Upper lobe of left lung (tissue), 4 donors: ENCODE data around the gene USP51.
"Not testable (repeated sequence)": the region's sequence is repeated elsewhere in the genome, so short reads cannot be mapped to it uniquely, and the experiment has no call there.

Experiments
- POLR2A ChIP-seq, 4 donors: fragments of 450-650 bp; IDR thresholded peaks; one replicate each; pipeline ENCODE4 v1.5.1; 2016 to 2017; ENCODE audit warnings: antibody characterized with exemption in 4 of 4, mild to moderate bottlenecking in 2 of 4
- POLR2AphosphoS5 ChIP-seq, 2 donors: sonication (generic); formaldehyde crosslinking; IDR thresholded peaks; one replicate each; pipeline ENCODE4 v1.5.1; 2017; ENCODE audit warnings: antibody characterized with exemption in 2 of 2
- TF ChIP-seq, protein P1 (sequence below), 6 experiments: fragments of 450-650 bp in 4 of 6; fragments of 200-600 bp in 2 of 6; sonication (generic) in 2 of 6; IDR thresholded peaks; one replicate each; pipeline ENCODE4 v1.5.1; 2016 to 2019; ENCODE audit warnings: antibody characterized with exemption in 6 of 6

GRCh38 chrX:55516794-55517481 lies 27.3 kb upstream of the USP51 start:
- TF ChIP-seq, protein P1, sequence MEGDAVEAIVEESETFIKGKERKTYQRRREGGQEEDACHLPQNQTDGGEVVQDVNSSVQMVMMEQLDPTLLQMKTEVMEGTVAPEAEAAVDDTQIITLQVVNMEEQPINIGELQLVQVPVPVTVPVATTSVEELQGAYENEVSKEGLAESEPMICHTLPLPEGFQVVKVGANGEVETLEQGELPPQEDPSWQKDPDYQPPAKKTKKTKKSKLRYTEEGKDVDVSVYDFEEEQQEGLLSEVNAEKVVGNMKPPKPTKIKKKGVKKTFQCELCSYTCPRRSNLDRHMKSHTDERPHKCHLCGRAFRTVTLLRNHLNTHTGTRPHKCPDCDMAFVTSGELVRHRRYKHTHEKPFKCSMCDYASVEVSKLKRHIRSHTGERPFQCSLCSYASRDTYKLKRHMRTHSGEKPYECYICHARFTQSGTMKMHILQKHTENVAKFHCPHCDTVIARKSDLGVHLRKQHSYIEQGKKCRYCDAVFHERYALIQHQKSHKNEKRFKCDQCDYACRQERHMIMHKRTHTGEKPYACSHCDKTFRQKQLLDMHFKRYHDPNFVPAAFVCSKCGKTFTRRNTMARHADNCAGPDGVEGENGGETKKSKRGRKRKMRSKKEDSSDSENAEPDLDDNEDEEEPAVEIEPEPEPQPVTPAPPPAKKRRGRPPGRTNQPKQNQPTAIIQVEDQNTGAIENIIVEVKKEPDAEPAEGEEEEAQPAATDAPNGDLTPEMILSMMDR (IDR thresholded peaks at IDR 0.05), result not testable (repeated sequence)
- TF ChIP-seq POLR2A, POLR2AphosphoS5 (IDR thresholded peaks at IDR 0.05): not testable (repeated sequence)
